HFF-Myc (cell line): ENCODE data around the gene PTPN7.
"Not testable (repeated sequence)": the region's sequence is repeated elsewhere in the genome, so short reads cannot be mapped to it uniquely, and the experiment has no call there.

ENCODE experiments used
- DNase-seq: peaks from one replicate; pipeline ENCODE4 v3.0.0-alpha.2; 2011; ENCODE audit warnings: low read depth; ENCODE audit errors: extremely low read depth
- H3K4me3 ChIP-seq: replicated peaks from 2 replicates; pipeline ENCODE4 v1.5.1; 2011; ENCODE audit warnings: low read depth, mild to moderate bottlenecking, control low read depth, low read length
- CTCF ChIP-seq: IDR thresholded peaks from 2 replicates; pipeline ENCODE4 v1.5.1; 2012; ENCODE audit warnings: mild to moderate bottlenecking, low read depth, low read length, control low read depth; ENCODE audit errors: missing control alignments

Gene PTPN7

DNA sequence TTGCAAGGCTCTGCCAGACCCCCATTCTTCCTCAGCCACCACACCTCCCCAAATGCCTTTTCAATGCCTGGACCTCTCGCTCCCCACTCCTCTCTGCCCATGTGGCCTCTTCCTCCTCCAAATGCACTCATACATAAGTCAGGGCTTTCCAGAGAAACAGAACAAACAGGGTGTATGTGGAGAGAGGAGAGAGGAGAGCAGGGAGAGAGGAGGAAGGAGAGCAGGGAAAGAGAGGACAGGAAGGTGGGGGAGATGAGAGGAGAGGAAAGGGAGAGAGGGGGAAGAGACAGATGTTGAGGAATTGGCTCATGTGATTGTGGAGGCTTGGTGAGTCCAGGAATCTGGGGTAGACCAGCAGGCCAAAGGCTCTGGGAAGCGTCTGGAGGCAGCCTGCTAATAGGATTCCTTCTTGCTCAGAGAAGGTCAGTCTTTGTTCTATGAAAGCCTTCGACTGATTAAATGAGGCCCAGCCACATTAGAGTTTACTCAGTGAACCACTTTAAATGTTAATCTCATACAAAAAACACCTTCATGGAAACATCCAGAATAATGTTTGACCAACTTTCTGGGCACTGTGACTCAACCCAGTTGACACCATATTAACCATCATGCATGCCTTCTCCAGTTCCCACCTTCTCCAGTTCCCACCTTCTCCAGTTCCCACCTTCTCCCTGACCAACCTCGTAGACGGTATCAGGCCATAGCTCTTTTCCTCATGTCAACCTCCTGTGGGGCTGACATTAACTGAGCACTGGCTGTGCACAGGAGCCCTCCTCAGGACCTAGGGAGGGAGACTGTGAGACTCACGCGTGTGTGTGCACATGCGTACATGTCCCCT lies 21.9 kb upstream of the PTPN7 start:
- no peak overlapping the region for H3K4me3 ChIP-seq
- DNase-seq = no peak
- TF ChIP-seq CTCF = no peak

DNA sequence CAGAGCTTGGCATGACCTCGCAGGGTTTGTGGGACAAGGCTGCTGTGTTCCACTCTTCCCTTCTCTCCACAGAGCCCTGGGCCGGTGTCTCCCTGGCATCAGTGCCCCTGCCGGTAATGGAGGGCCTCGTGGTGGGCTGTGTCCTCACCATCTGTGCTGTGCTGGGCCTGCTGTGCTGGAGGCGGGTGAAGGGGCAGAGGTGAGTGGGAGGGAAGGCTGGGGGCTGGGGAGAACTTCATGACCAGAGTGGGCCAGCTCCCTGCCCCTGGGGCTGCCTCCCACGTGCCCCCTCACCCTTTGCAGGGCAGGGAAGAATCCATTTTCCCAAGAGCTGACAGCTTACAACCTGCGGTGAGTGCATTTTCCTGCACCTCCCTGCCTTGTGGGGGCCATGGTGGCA lies 21.2 kb upstream of the PTPN7 start:
- no peak for DNase-seq
- no peak overlapping the region for H3K4me3 ChIP-seq
- TF ChIP-seq CTCF = no peak

- not testable (repeated sequence) for H3K4me3 ChIP-seq, DNase-seq
Observed at GRCh38 chr1:202180751-202181139, 20.3 kb upstream of the PTPN7 start.

GRCh38 chr1:202179828-202180750 lies 19.7 kb upstream of the PTPN7 start:
- no peak overlapping the region for H3K4me3 ChIP-seq
- no peak for DNase-seq
- no peak for TF ChIP-seq CTCF

DNA sequence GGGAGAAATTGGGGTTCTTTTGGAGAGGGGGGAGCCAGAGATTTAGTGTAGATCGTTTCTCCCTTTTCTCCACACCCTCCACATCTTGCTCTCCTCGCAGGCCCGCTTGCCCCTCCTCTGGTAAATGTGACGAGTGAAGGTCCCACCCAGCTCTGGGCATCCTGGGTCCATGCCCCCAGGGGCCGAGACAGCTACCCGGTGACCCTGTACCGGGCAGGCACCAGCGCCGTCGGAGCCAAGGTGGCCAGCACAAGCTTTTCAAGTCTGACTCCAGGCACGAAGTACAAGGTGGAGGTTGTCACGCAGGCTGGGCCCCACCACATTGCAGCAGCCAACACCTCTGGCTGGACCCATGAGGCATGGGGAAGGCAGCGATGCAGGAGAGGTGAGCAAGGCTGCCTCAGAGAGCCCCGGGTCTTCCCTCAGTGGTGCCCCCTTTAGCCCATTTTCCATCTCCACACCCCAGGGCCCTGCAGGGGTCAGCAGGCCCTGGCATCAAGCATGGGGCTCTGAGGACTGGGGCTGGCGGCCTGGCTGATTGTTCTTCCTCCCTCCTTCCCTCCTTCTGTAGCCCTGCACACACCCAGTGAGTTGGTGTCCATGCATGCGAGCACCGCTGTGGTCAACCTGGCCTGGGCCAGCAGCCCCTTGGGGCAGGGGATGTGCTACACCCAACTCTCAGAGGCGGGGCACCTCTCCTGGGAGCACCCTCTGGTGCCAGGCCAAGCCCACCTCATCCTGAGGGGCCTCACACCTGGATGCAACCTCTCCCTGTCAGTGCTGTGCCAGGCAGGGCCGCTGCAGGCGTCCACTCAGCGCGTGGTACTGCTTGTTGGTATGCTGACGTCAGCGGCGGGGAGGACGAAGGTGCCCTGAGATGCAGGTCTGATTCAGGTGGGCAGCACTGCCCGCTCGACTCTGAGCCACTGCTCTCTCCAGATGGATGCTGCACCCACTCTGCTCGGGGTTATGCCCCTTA lies 16.8 kb upstream of the PTPN7 start:
- H3K4me3 ChIP-seq = no peak overlapping the region
- no peak for DNase-seq
- no peak for TF ChIP-seq CTCF

DNA sequence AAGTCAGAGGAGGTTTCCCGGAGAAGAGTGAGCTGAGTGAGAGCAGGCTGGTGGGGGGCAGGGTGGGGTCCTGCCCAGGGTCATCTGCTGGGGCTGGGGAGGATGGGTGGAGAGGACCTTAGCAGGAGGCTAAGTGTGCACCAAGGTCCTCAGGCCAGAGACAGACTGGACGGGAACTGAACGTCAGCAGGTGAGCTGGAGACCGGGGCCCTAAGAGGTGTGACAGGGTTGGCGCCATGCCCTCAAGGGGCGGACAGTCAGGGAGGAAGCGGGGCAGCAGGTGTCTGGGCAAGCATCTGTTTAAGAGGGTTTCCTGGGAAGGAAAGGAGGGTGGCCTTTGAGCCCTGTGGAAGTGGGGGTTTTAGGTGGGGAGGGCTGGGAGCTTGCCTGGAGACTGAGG lies 13.6 kb upstream of the PTPN7 start:
- no peak overlapping the region for H3K4me3 ChIP-seq
- no peak for TF ChIP-seq CTCF
- DNase-seq = no peak
